Type B pancreatic cell (in vitro differentiated cells): ENCODE results near the gene KLF6. TPM values are rescaled to one million over a fixed set of nuclear protein-coding genes. Genes with fewer than 3 reads are reported as not detected.
A peak's percentile ranks its signal among the peaks of the same experiment; 100 is the strongest.

Source experiments
- DNase-seq: peaks from one replicate; pipeline ENCODE4 v3.0.0; 2021; ENCODE audit warnings: mixed read lengths; ENCODE audit not compliant: unreplicated experiment; ENCODE audit errors: extremely low spot score
- H3K27ac Mint-ChIP-seq: 2 replicates; pipeline ENCODE4 v1.8.0; 2021; ENCODE audit warnings: mild to moderate bottlenecking, mixed read lengths
- H3K27me3 Mint-ChIP-seq: 2 replicates; pipeline ENCODE4 v1.8.0; 2021; ENCODE audit warnings: mixed read lengths
- H3K36me3 Mint-ChIP-seq: 2 replicates; pipeline ENCODE4 v1.8.0; 2021; ENCODE audit warnings: mixed read lengths
- H3K4me1 Mint-ChIP-seq: one replicate; pipeline ENCODE4 v1.8.0; 2021; ENCODE audit warnings: mixed read lengths; ENCODE audit not compliant: unreplicated experiment
- H3K4me3 Mint-ChIP-seq: 2 replicates; pipeline ENCODE4 v1.8.0; 2021; ENCODE audit warnings: mild to moderate bottlenecking, mixed read lengths
- H3K9me3 Mint-ChIP-seq: 2 replicates; pipeline ENCODE4 v1.8.0; 2021; ENCODE audit warnings: mixed read lengths
- total RNA-seq: library from RNA; stranded (reverse); gene quantifications from 2 replicates; pipeline ENCODE4 v1.2.1, GENCODE V29; 2021; ENCODE audit warnings: low replicate concordance
- TF ChIP-seq, protein P1 (sequence below): fragments of 200-600 bp; sonication (generic); conservative IDR thresholded peaks from 2 replicates; pipeline ENCODE4 v1.5.0; 2021; ENCODE audit warnings: antibody characterized with exemption, mild to moderate bottlenecking

The KLF6 gene
- total RNA-seq, 1 donor from 2014 or later: 117 TPM

DNA sequence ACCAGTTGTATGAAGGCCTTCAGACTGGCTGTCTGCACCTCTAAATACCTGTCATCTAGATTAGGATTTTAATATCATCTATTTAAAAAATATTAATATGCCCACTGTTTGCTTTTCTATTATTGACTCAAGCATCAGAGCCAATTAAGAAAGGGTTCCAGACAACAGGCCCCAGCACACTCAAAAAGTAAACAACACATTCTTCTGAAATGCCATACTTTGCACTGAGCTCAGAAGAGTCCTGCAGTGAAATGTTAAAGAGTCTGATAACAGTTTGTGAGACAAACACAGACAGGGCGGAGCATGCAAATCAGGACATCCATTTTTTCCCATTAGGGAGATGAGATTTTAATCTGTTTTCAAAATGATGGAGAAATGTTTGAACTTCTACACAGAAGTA is 45.9 kb upstream of the KLF6 start:
- peaks cover 23% of the 10 kb centered on the region for H3K4me1 Mint-ChIP-seq
- no peak overlapping the region for H3K4me3 Mint-ChIP-seq
- TF ChIP-seq, protein P1, sequence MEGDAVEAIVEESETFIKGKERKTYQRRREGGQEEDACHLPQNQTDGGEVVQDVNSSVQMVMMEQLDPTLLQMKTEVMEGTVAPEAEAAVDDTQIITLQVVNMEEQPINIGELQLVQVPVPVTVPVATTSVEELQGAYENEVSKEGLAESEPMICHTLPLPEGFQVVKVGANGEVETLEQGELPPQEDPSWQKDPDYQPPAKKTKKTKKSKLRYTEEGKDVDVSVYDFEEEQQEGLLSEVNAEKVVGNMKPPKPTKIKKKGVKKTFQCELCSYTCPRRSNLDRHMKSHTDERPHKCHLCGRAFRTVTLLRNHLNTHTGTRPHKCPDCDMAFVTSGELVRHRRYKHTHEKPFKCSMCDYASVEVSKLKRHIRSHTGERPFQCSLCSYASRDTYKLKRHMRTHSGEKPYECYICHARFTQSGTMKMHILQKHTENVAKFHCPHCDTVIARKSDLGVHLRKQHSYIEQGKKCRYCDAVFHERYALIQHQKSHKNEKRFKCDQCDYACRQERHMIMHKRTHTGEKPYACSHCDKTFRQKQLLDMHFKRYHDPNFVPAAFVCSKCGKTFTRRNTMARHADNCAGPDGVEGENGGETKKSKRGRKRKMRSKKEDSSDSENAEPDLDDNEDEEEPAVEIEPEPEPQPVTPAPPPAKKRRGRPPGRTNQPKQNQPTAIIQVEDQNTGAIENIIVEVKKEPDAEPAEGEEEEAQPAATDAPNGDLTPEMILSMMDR: no peak
- H3K27ac Mint-ChIP-seq: no peak overlapping the region
- H3K36me3 Mint-ChIP-seq: no peaks in the 10 kb centered on the region
- no peaks in the 10 kb centered on the region for H3K9me3 Mint-ChIP-seq
- no peak for DNase-seq
- H3K27me3 Mint-ChIP-seq: no peaks in the 10 kb centered on the region

- H3K9me3 Mint-ChIP-seq: no peaks in the 10 kb centered on the region
- TF ChIP-seq, protein P1: no peak
- H3K27me3 Mint-ChIP-seq: no peaks in the 10 kb centered on the region
- peak overlapping the region; percentile 56 for H3K27ac Mint-ChIP-seq
- H3K36me3 Mint-ChIP-seq: no peaks in the 10 kb centered on the region
- DNase-seq: no peak
- peaks cover 26% of the 10 kb centered on the region for H3K4me1 Mint-ChIP-seq
- peak overlapping the region; percentile 57 for H3K4me3 Mint-ChIP-seq
Measured at GRCh38 chr10:3829156-3830050, 44.4 kb upstream of the KLF6 start.

DNA sequence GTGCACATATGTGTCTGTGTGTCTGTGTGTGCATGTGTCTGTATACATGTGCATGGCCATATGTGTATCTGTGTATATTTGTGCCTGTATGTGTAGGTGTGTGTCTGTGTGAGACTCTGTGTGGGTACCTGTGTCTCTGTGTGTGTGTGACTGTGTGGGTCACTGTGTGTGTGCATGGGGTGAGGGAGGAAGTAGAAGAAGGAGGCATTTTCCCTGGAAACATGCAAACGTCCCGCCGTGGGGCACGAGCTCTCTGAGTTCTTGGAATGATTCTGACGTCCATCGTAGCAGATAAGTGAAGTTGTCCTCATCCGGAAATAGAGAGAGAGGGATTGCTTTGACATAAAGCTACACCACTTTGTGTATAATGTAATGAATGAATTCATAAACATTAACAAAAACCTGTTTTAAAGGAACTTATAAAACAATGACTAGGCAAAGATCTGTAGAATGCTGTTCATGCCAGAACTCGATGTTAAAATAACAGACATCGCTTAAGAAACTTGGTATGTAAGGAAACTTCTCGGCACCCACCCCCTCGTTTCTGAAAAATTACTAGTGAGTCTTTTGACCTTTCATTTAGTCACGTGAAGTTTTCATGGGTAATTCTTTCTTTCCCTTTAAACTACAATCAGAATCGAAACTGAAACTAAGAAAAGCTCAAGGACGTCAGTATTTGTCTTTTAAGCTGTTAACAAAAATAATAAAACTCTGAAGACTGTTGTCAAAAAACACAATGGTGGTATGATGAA is 43.6 kb upstream of the KLF6 start:
- H3K27me3 Mint-ChIP-seq: no peaks in the 10 kb centered on the region
- TF ChIP-seq, protein P1: no peak
- peak overlapping the region; percentile 57 for H3K4me3 Mint-ChIP-seq
- H3K36me3 Mint-ChIP-seq: no peaks in the 10 kb centered on the region
- DNase-seq: no peak
- peaks cover 26% of the 10 kb centered on the region for H3K4me1 Mint-ChIP-seq
- peak overlapping the region; percentile 56 for H3K27ac Mint-ChIP-seq
- no peaks in the 10 kb centered on the region for H3K9me3 Mint-ChIP-seq

DNA sequence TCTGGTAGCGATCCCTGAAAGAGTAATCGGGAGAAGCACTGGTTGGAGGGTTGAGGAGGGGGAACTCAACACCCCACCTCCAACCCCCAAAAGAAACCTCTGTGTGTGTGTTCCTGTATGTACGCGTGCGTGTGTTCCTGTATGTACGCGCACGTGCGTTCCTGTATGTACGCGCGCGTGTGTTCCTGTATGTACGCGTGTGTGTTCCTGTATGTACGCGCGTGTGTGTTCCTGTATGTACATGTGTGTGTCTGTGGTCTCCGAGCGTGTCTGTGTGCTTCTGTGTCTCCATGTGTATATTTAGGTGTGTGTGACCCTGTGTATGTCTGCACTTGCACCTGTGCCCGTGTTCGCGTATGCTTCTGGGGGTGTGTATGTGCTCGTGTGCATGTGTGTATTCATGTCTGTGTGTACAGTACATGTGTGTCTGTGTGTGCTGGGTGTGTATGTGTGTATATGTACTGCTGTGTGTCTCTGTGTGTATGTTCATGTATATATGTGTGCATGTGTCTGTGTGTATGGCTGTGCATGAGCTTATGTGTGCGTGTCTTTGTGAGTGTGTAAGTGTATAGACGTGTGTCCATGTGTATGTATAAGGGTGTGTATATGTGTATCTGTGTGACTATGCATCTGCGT is 42.9 kb upstream of the KLF6 start:
- TF ChIP-seq, protein P1: no peak
- Mint-ChIP-seq H3K9me3 (no peaks in the 10 kb centered on the region), H3K36me3 (no peaks in the 10 kb centered on the region), H3K27me3 (no peaks in the 10 kb centered on the region), H3K27ac (peak overlapping the region; percentile 56), H3K4me3 (peak overlapping the region; percentile 57), H3K4me1 (peaks cover 23% of the 10 kb centered on the region)
- no peak for DNase-seq

DNA sequence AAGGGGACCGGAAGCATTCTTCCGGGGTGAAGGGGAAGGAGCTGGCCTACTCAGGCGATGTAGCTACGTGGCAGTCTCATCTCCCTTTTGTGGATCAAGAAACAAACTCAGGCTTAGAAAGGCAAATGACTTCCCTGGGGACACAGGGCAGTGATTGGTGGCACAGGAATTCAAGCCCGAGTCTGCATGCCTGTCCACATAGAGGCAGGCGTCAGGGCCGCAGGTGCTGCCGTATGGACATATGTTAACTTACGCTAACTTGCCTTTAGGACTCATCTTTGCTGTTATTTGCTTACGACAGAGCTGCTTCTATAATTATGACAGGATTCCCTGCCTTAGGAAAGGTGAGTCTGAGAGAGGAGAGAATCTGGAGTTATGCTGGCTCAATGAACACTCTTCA is 42.3 kb upstream of the KLF6 start:
- TF ChIP-seq, protein P1: no peak
- no peak overlapping the region for H3K4me3 Mint-ChIP-seq
- H3K27ac Mint-ChIP-seq: no peak overlapping the region
- H3K36me3 Mint-ChIP-seq: no peaks in the 10 kb centered on the region
- DNase-seq: no peak
- H3K27me3 Mint-ChIP-seq: no peaks in the 10 kb centered on the region
- H3K4me1 Mint-ChIP-seq: peaks cover 20% of the 10 kb centered on the region
- no peaks in the 10 kb centered on the region for H3K9me3 Mint-ChIP-seq
